Measurements from ENCODE around the gene MEF2A. TPM values are rescaled to one million over a fixed set of nuclear protein-coding genes. Genes with fewer than 3 reads are reported as not detected.

MEF2A gene
- total RNA-seq, 1 donor from 2014 or later, result 46.3 TPM

DNA sequence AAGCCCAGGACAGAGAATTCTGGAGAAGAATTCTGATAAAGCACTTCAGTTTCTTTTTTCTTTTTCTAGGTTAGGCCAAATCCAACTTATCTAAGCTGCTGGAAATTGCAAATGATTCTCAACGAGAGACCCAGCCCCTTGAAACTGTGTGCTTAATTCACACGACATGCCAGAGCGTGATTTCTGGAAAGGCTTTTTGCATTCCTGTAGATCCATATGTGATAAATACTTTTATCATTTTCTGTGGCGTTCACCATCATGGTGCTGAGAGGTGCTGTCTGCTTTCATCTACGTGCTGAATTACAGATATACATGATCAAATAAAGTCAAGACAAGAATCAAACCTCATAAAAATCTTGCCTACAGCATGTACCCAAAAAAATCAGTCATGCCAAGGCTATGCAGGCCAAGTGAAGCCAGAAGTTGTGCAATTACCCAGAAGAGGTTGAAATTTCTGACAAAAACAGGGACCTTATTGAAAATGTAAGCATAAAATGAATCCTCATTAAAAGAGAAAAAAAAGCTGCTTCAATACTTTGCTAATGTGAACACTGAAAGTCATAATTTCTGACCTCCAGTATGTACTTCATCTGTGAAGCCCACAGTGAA is 10.8 kb upstream of the MEF2A start:
- Histone ChIP-seq H3K27me3 (ENCODE audit: insufficient read depth, low read length) (no peaks in the 10 kb centered on the region), H2AFZ (ENCODE audit: low read depth, low read length) (no peak overlapping the region), H3K79me2 (ENCODE audit: insufficient read depth, low read length) (no peaks in the 10 kb centered on the region), H3K4me3 (ENCODE audit: insufficient read depth, low read depth, low read length) (no peak overlapping the region), H3K9me3 (ENCODE audit: insufficient read depth, low read depth, low read length) (no peaks in the 10 kb centered on the region), H3K4me1 (ENCODE audit: insufficient read depth, low read length) (no peaks in the 10 kb centered on the region), H3K36me3 (ENCODE audit: insufficient read depth, low read length) (no peaks in the 10 kb centered on the region), H3K4me2 (ENCODE audit: low read length) (no peak overlapping the region), H3K9ac (ENCODE audit: low read length) (no peak overlapping the region), H4K20me1 (ENCODE audit: insufficient read depth, low read length) (no peaks in the 10 kb centered on the region), H3K27ac (ENCODE audit: low read depth, low read length) (no peak overlapping the region)
- Mint-ChIP-seq H3K36me3 (ENCODE audit: low read depth, unreplicated experiment) (no peaks in the 10 kb centered on the region), H3K27me3 (ENCODE audit: low read depth, unreplicated experiment) (peaks cover 4% of the 10 kb centered on the region), H3K4me3 (ENCODE audit: unreplicated experiment) (no peak overlapping the region), H3K4me1 (ENCODE audit: low read depth, unreplicated experiment) (peaks cover 5% of the 10 kb centered on the region), H3K27ac (ENCODE audit: unreplicated experiment) (no peak overlapping the region), H3K9me3 (ENCODE audit: unreplicated experiment) (no peaks in the 10 kb centered on the region)
- TF ChIP-seq, protein P1, sequence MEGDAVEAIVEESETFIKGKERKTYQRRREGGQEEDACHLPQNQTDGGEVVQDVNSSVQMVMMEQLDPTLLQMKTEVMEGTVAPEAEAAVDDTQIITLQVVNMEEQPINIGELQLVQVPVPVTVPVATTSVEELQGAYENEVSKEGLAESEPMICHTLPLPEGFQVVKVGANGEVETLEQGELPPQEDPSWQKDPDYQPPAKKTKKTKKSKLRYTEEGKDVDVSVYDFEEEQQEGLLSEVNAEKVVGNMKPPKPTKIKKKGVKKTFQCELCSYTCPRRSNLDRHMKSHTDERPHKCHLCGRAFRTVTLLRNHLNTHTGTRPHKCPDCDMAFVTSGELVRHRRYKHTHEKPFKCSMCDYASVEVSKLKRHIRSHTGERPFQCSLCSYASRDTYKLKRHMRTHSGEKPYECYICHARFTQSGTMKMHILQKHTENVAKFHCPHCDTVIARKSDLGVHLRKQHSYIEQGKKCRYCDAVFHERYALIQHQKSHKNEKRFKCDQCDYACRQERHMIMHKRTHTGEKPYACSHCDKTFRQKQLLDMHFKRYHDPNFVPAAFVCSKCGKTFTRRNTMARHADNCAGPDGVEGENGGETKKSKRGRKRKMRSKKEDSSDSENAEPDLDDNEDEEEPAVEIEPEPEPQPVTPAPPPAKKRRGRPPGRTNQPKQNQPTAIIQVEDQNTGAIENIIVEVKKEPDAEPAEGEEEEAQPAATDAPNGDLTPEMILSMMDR (IDR thresholded peaks at IDR 0.05; ENCODE audit: insufficient read depth, low read depth, low read length), result no peak
- TF ChIP-seq EZH2 (IDR thresholded peaks at IDR 0.05; ENCODE audit: insufficient read depth, low read length), result no peak
- DNase-seq (ENCODE audit: low read depth), result no peak
- no peak for FAIRE-seq

DNA sequence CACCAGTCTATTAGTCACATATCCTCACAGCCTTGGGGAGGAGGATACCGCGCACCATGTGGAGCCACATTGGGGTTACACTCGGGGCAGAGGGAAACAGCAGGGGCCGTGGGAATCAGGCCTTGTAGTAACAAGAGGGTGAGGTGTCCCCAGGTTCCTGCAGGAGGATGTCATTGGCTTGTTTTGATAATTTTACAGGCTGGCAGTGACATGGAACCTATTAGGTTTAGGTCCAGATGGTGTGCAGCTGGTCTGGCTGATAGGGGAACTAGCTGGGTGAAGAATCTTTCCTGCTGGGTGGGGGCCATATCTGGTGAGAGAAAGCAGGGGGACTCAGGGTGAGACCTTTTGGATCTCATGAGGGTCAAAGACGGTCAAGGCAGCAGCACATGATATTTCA is 9.8 kb upstream of the MEF2A start:
- no peak overlapping the region for H3K4me3 ChIP-seq (ENCODE audit: insufficient read depth, low read depth, low read length)
- no peaks in the 10 kb centered on the region for H3K27me3 ChIP-seq (ENCODE audit: insufficient read depth, low read length)
- Mint-ChIP-seq H3K27ac (ENCODE audit: unreplicated experiment) (no peak overlapping the region), H3K27me3 (ENCODE audit: low read depth, unreplicated experiment) (peaks cover 4% of the 10 kb centered on the region), H3K9me3 (ENCODE audit: unreplicated experiment) (no peaks in the 10 kb centered on the region), H3K4me1 (ENCODE audit: low read depth, unreplicated experiment) (peaks cover 5% of the 10 kb centered on the region), H3K4me3 (ENCODE audit: unreplicated experiment) (no peak overlapping the region), H3K36me3 (ENCODE audit: low read depth, unreplicated experiment) (no peaks in the 10 kb centered on the region)
- H3K4me1 ChIP-seq (ENCODE audit: insufficient read depth, low read length), result no peaks in the 10 kb centered on the region
- H2AFZ ChIP-seq (ENCODE audit: low read depth, low read length), result no peak overlapping the region
- no peaks in the 10 kb centered on the region for H3K79me2 ChIP-seq (ENCODE audit: insufficient read depth, low read length)
- no peaks in the 10 kb centered on the region for H3K9me3 ChIP-seq (ENCODE audit: insufficient read depth, low read depth, low read length)
- H3K36me3 ChIP-seq (ENCODE audit: insufficient read depth, low read length), result no peaks in the 10 kb centered on the region
- H3K4me2 ChIP-seq (ENCODE audit: low read length), result no peak overlapping the region
- DNase-seq (ENCODE audit: low read depth), result no peak
- TF ChIP-seq, protein P1 (IDR thresholded peaks at IDR 0.05; ENCODE audit: insufficient read depth, low read depth, low read length), result no peak
- no peak for TF ChIP-seq EZH2 (IDR thresholded peaks at IDR 0.05; ENCODE audit: insufficient read depth, low read length)
- H4K20me1 ChIP-seq (ENCODE audit: insufficient read depth, low read length), result no peaks in the 10 kb centered on the region
- H3K27ac ChIP-seq (ENCODE audit: low read depth, low read length), result no peak overlapping the region
- FAIRE-seq, result no peak
- H3K9ac ChIP-seq (ENCODE audit: low read length), result no peak overlapping the region

DNA sequence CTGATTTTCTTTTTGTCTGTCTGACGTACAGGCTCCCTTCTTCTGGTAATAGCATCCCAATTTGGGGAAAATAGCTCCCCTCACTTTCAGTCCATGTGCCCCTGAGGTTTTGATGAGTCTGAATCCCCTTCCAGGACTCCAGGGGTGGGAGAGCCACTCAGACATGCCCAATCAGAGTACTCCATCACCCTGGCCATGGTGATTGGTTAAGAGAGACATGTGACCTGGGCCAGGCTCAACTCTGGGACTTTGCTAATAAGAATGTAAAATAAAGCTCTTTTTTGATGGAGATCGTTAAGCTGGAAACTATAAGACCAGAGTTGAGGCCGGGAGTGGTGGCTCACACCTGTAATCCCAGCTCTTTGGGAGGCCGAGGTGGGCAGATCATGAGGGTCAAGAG is 9.2 kb upstream of the MEF2A start:
- H3K27ac Mint-ChIP-seq (ENCODE audit: unreplicated experiment), result no peak overlapping the region
- Histone ChIP-seq H2AFZ (ENCODE audit: low read depth, low read length) (no peak overlapping the region), H3K79me2 (ENCODE audit: insufficient read depth, low read length) (no peaks in the 10 kb centered on the region), H3K4me2 (ENCODE audit: low read length) (no peak overlapping the region), H3K27ac (ENCODE audit: low read depth, low read length) (no peak overlapping the region), H3K36me3 (ENCODE audit: insufficient read depth, low read length) (no peaks in the 10 kb centered on the region), H3K27me3 (ENCODE audit: insufficient read depth, low read length) (no peaks in the 10 kb centered on the region), H3K4me3 (ENCODE audit: insufficient read depth, low read depth, low read length) (no peak overlapping the region), H3K4me1 (ENCODE audit: insufficient read depth, low read length) (no peaks in the 10 kb centered on the region), H3K9me3 (ENCODE audit: insufficient read depth, low read depth, low read length) (no peaks in the 10 kb centered on the region), H4K20me1 (ENCODE audit: insufficient read depth, low read length) (no peaks in the 10 kb centered on the region), H3K9ac (ENCODE audit: low read length) (no peak overlapping the region)
- TF ChIP-seq, protein P1 (IDR thresholded peaks at IDR 0.05; ENCODE audit: insufficient read depth, low read depth, low read length), result no peak
- TF ChIP-seq EZH2 (IDR thresholded peaks at IDR 0.05; ENCODE audit: insufficient read depth, low read length), result no peak
- H3K4me3 Mint-ChIP-seq (ENCODE audit: unreplicated experiment), result no peak overlapping the region
- FAIRE-seq, result no peak
- peaks cover 5% of the 10 kb centered on the region for H3K4me1 Mint-ChIP-seq (ENCODE audit: low read depth, unreplicated experiment)
- no peaks in the 10 kb centered on the region for H3K9me3 Mint-ChIP-seq (ENCODE audit: unreplicated experiment)
- no peaks in the 10 kb centered on the region for H3K36me3 Mint-ChIP-seq (ENCODE audit: low read depth, unreplicated experiment)
- peaks cover 6% of the 10 kb centered on the region for H3K27me3 Mint-ChIP-seq (ENCODE audit: low read depth, unreplicated experiment)
- no peak for DNase-seq (ENCODE audit: low read depth)
